Measurements from ENCODE around the gene LMX1B. TPM values are rescaled to one million over a fixed set of nuclear protein-coding genes. Genes with fewer than 3 reads are reported as not detected.

LMX1B gene
- total RNA-seq, 2 donors from 2014 or later, result 0.14 TPM; not detected in 1

GRCh38 chr9:126745574-126746411 lies 132.1 kb downstream of the LMX1B start:
- DNase-seq (no peak), ATAC-seq (no peak)
- intact Hi-C loops (cut with DNase I, micrococcal nuclease), result no loop called here

Other genes with a start within 250 kb of the LMX1B start
- gene ZBTB43, start 191.1 kb downstream of the LMX1B start, total RNA-seq, result 10 to 100 TPM; 15.5 to 17.3 TPM
- 1 to 10 TPM; 6.6 to 9.4 TPM for gene ZBTB34, start 246.7 kb downstream of the LMX1B start, total RNA-seq

All from left colon (tissue), 2 donors.